HG02588 (cell line): ENCODE results near the gene EGR1.
A peak's percentile ranks its signal among the peaks of the same experiment; 100 is the strongest.

Source experiments
- ATAC-seq: cut with Tn5 transposase; IDR thresholded peaks from one replicate; pipeline ENCODE4 v1.9.1; 2021; ENCODE audit warnings: mild to moderate bottlenecking, moderate library complexity; ENCODE audit not compliant: unreplicated experiment

Gene EGR1

DNA sequence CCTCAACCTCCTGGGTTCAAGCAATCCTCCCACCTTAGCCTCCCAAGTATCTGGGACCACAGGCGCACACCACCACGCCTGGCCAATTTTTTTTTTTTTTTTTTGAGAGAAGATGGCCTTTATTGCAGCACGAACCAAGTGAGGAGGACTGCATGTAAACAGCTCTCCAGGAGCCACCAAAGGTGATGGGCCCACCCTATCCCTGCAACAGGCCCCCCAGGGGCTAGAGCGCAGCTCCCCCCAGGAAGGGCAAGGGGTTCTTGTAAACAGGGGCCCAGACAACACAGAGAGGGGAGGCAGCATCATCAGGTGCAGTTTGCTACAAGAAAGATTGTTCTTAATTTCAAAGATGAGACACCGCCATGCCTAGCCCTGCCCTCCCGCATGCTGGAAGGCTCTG is 12.6 kb upstream of the EGR1 start:
- no peak for ATAC-seq

GRCh38 chr5:138453590-138453989 is 11.7 kb upstream of the EGR1 start:
- no peak for ATAC-seq

DNA sequence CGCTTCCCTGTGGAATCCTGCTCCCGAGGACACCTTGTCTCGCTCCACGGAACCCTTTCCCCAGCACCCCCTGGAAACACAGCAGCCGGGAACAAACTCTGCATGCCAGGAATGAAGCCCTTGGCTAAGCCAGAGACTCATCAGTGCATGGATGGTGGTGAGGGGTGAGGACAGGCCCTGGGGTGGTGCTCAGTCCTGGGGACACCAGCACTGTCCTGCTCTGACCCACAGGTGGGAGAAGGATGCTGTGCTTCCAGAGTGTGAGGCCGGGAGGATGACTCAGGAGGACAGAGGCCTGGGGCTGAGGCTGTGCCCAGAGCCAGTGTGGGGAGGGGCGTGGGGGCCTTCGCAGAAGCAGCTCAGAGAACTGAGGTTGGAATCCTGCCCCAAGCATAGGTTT is 11.2 kb upstream of the EGR1 start:
- ATAC-seq, result no peak

GRCh38 chr5:138455232-138455930 is 9.9 kb upstream of the EGR1 start:
- ATAC-seq, result no peak

GRCh38 chr5:138457531-138458275 is 7.6 kb upstream of the EGR1 start:
- ATAC-seq, result no peak

DNA sequence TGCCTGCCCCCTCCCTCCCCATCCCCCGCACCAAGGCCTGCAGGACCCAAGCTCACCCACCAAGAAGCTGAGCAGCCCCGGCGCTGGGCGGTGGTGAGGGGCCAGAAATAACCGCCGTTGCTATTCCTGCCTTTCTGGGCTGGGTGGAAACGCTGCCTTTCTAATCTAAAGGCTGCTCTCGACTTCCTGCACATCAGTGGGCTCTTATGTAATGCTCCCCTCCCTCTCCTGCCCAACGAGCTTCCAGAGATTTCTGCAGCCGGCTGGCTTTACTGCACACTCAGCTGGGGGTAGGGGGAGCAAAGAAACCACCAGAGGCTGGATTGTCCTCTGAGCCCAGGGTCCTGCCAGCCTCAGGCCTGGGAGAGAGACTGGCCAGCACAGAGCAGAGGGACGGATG is 6.9 kb upstream of the EGR1 start:
- ATAC-seq, result no peak

DNA sequence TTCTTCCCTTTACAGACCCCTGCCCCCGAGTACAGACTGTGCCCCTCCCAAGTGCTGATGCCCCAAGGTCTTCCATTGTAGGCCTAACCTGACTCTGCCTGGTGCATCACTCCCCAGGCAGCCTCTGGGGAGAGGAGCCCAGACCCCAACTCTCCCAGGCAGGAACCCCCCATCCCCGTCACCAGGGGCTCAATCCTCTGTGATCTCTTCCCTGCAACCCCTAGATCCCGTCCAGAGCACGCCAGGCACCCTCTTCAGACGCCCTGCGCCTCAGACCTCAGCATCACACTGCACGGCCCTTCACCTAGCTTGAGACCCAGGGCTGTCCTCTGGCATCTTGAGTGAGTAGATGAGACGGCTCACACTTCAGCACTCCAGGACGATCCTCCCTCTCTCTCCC is 6.4 kb upstream of the EGR1 start:
- no peak for ATAC-seq

DNA sequence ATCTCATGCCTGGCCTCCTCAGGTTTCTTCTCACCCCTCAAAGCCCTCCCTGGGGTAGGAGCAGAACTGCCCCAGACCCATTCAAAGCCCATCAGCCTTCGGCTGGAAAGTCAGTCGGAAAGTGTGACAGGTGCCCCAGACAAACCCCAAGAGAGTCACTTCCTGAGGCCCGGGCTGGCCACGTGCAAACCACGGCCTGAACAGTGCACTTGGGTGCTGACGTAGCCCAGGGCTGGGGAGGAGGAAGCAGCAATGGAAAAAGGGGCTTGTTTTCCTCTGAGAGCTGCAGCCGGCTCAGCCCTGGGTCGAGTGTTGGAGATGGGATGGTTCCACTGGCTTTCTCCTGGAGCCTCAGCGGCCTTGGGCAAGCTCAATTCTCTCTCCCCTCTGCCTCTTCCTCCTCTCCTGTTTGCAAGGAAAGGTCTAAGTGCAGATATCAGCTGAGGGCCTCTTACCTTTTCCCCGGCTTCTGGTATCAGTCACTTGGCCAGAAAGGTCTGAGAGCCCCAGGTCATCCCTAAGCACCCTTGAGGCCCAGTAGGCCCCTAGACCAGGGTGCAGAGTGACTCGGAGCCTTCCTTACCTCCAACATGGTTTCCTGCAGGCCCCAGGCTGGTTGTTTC is 5.9 kb upstream of the EGR1 start:
- ATAC-seq, result no peak

DNA sequence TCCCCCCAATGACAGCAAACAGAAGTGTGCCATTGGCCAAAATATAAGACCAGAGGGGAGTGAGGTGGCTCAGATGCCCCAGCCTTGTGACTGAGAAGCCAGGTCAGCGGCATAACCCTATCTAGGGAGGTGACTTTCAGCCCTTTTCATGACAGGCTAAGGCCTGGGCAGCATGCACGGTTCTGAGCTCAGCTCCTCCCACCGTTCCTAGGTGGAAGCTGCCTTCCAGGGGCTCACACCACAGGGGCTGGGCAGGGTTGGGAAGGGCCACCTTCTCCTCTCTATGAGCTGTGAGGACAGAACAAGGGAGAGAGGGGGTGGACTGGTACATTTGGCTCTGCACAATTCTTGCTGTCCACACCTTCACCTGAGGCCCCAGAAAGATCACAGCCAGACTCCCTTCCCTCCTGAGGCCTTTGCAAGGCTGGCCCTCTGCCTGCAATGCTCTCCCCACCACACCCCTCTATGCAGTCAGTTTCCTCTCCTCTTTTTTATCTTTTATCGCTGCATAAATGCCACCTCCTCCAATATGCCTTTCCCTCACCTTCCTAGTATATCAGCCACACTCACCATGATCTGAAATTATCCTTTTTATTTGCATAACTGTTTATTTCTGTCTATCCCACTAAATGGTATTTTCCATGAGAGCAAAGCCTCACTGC is 5.1 kb upstream of the EGR1 start:
- no peak for ATAC-seq

DNA sequence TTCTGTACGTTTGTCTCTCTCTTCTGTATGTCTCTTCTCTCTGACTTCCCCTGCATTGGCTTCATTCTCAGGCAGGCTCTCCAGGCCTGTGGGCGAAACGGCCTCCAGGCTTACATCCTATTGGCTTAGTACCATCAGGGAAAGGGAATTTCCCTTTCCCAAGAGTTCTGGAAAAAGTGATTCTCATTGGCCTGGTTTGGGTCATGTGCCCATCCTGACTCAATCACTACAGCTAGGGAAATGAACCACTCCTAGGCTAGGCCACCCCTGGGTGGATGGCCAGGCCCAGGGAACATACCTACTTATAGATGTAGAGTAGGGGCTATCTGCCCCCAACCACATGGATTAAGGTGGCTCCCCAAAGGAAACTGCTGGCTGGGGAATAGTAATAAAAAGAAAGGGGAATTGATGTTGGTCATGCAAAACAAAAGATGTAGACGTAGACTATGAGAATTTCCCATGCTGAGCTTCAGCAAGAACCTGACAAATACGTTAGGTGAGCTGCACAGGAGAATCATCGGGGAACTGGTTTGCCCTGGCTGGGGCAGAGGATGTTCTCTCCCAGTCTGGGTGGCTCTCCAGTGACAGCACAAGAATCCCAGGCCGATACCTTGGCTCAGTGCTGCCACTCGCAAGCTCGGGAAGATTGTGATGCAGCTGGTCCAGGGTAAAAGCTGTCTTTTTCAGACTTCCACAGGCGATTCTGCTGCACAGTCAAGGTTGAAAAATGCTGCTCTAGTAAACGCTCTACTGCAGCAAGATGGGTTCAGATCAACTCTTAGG is 3.7 kb upstream of the EGR1 start:
- no peak for ATAC-seq

GRCh38 chr5:138463419-138464007 is 1.8 kb upstream of the EGR1 start:
- no peak for ATAC-seq

GRCh38 chr5:138464008-138464387 is 1.3 kb upstream of the EGR1 start:
- peak; percentile 46 for ATAC-seq

- peak; percentile 75 for ATAC-seq
These were observed 655 bp upstream of the EGR1 start for GRCh38 chr5:138464388-138465260.

- ATAC-seq, result no peak
These were observed 1.0 kb downstream of the EGR1 start for GRCh38 chr5:138466125-138466899.

DNA sequence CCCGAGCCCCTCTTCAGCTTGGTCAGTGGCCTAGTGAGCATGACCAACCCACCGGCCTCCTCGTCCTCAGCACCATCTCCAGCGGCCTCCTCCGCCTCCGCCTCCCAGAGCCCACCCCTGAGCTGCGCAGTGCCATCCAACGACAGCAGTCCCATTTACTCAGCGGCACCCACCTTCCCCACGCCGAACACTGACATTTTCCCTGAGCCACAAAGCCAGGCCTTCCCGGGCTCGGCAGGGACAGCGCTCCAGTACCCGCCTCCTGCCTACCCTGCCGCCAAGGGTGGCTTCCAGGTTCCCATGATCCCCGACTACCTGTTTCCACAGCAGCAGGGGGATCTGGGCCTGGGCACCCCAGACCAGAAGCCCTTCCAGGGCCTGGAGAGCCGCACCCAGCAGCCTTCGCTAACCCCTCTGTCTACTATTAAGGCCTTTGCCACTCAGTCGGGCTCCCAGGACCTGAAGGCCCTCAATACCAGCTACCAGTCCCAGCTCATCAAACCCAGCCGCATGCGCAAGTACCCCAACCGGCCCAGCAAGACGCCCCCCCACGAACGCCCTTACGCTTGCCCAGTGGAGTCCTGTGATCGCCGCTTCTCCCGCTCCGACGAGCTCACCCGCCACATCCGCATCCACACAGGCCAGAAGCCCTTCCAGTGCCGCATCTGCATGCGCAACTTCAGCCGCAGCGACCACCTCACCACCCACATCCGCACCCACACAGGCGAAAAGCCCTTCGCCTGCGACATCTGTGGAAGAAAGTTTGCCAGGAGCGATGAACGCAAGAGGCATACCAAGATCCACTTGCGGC is 1.8 kb downstream of the EGR1 start:
- ATAC-seq, result no peak

GRCh38 chr5:138467711-138468132 is 2.4 kb downstream of the EGR1 start:
- ATAC-seq, result no peak

GRCh38 chr5:138468133-138468965 is 3.1 kb downstream of the EGR1 start:
- no peak for ATAC-seq
